Measurements from ENCODE around the gene ACOT7.

Gene ACOT7

DNA sequence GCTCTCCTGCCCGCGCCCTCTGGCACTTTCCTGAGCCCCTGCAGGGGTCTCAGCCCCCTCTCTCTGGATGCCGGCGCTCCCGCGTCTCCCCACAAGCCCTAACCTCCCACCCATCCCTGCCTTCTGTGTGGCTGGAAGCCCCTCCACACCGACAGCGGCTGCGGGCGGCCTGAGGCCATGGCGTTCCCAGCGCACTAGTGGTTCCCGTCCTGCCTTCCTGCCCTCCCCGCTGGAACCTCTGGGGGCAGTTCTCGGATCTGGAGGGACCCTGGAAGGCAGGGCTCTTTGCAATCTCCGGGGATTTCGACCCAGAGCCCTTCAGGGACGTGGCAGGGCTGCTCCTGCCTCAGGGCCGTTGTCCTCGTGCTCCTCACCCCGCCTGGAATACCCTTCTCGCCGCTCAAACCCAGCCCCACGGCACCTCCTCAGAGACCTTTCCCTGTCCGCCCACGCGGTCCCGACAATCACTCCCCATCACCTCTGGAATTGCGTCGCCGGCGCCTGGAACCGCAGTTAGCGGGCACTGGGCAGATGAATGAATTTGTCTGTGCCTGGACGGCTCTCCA, 30.5 kb upstream of the ACOT7 start:
- no peak for DNase-seq (ENCODE audit: low read depth in 1 of 2, low spot score in 1 of 2)

DNA sequence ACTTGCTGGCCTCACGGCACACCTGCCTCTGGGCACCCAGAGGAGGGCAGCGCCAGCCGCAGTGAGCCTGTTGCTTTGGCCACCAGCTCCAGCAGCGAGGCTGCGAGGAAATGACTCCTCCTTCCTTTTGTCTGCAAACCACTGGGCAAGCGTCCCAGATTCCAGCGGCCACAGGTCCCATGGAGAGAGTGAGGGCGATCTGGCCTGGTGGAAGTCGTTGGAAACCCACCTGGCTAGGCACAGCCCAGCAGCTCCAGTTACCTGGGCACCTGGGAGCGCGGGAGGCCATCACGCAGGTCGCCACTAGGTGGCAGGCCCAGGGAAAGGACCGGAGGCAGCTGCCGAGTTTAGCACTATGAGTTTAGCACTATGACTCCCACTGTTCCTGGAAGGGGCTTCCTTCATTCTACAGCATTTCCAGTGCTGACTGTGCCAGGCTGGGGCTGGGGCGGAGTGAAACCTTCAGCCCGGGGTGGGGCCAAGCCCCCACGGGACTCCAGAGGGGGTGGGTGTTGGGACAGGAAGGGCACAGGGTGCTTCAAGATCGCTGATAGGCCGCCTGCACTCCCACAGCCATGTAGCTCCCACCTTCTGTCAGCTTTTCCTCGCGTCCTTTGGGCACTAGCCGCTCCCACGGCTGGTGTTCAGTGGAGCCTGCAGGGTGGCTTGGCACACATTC, 29.9 kb upstream of the ACOT7 start:
- DNase-seq (ENCODE audit: low read depth in 1 of 2, low spot score in 1 of 2) = peak; percentile 52 to 58

- DNase-seq (ENCODE audit: low read depth in 1 of 2, low spot score in 1 of 2) = no peak
These were observed 27.7 kb upstream of the ACOT7 start for GRCh38 chr1:6421266-6421665.

DNA sequence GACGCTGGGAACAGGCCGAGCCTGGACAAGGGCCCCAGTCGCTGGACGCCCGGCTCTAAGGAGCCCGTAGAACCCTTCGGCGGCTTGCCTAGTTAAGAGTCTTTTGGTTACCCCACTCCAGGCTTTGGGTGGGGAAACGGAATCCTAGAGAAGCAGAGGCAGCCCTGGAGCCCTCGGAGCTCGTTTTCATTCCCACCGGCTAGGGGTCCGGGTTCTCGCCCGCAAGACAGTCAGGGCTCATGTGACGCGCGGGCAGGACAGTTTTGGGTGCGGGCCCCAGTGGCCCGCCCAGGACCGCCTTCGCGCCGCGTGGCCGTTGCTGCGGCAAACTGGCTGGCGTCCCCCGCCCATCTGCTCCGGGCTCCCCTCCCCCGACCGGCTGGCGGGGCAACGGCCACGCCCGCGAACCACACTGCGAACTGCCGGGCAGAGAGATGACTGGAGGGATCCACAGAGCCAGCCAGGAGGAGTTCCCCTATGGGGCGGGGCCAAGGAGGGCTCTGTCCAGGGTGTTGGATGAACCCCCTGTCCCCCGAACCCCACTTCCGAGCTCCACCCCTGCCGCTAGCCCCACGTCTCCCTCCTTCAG, 27.0 kb upstream of the ACOT7 start:
- DNase-seq (ENCODE audit: low read depth in 1 of 2, low spot score in 1 of 2) = no peak

DNA sequence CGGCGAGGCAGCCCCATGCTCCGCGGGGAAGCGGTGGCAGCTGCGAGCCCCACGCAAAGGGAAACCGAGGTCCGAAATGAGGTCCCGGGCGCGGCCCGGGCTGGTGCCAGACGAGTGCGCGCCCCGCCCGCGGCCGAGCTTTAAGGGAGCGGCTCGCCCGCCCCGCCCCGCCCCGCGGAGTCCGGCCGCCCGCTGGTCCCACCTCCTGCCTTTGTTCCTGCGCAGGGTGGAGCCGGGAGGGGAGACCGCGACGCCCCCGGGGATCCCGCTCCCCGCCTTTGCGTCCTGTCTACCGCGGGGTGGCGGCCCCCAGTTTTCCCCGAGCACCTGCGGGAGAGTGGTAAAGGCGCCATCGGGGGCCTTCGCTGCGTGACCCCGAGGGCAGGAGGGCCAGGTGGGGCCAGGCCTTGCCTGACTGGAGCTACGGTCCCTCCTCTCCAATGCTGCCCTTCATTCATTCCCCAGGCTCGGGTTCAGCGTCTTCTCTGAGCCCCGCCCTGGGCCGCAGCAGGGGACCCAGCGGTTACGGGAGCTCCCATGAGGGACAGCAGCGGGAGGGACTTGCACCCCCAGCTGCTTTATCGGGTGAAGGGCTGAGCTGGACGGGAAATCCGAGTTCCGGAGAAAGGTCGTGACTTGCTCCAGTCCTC, 26.4 kb upstream of the ACOT7 start, which contains the start of gene HES2:
Gene HES2 (minus strand): TSS at position 116 of the 650 bp plus-strand sequence. CDS start 99 bp downstream, at position 17.
- no peak for DNase-seq (ENCODE audit: low read depth in 1 of 2, low spot score in 1 of 2)

- no peak for DNase-seq (ENCODE audit: low read depth in 1 of 2, low spot score in 1 of 2)
These were observed 25.8 kb upstream of the ACOT7 start for GRCh38 chr1:6419397-6419803.

GRCh38 chr1:6418668-6419396, 25.3 kb upstream of the ACOT7 start:
- DNase-seq (ENCODE audit: low read depth in 1 of 2, low spot score in 1 of 2) = no peak

DNA sequence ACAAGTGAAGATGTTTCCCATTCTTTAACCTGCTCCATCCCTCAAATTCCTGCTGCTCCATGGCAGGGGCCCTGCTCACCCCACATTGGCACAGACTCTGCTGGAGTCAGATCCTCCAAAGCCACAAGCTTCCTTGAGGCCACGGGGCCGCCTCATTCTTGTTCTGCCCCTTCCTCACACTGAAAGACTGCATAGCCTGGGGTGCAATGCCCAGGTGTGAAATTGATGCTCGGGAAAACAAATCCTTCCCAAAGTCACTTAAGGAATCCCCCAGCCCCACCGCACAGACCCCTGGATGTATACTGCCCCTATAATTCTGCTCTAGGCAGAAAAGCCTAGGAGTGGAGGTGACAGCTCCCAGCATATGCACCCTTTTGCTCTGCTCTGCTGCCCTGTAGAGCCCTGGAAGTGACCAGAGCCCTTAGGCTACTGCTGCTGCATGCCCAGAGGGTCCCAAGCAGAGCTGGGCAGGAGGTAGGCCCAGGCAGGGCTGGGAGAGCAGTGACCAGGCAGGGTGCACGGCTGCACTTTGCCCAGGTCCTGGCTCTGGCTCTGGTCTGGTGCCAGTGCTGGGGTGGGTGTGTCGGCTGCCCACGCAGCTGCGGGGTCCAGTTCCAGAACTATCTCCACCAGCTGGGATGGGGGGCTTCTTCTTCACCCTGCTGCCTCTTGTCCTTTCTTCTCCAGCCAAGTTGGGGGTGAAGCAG, 24.5 kb upstream of the ACOT7 start:
- DNase-seq (ENCODE audit: low read depth in 1 of 2, low spot score in 1 of 2) = no peak

- no peak for DNase-seq (ENCODE audit: low read depth in 1 of 2, low spot score in 1 of 2)
These were observed 23.3 kb upstream of the ACOT7 start for GRCh38 chr1:6416906-6417305.

DNA sequence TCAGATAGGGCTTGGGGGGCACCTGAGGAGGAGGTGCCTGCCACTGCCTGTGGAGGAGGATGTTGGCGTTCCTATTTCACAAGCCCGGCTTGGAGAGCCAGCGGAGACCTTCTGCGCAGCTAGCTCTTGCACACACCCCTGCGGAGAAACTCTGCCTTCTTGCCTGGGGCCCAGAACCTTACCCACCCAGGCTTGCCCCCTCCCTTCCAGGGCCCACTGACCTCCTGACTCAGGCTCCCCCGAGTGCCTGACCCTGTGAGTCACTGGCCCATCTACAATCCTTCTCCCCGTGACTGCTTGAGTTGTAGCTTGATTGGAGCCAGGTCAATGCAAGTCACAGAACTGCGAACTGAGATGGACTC, 22.7 kb upstream of the ACOT7 start:
- DNase-seq (ENCODE audit: low read depth in 1 of 2, low spot score in 1 of 2) = no peak

GRCh38 chr1:6414881-6415626, 21.5 kb upstream of the ACOT7 start:
- no peak for DNase-seq (ENCODE audit: low read depth in 1 of 2, low spot score in 1 of 2)

GRCh38 chr1:6414443-6414844, 20.9 kb upstream of the ACOT7 start:
- DNase-seq (ENCODE audit: low read depth in 1 of 2, low spot score in 1 of 2) = peak in 1 of 2 donors; percentile 15

- no peak for DNase-seq (ENCODE audit: low read depth in 1 of 2, low spot score in 1 of 2)
These were observed 19.3 kb upstream of the ACOT7 start for GRCh38 chr1:6412896-6413295.

- DNase-seq (ENCODE audit: low read depth in 1 of 2, low spot score in 1 of 2) = no peak
These were observed 16.8 kb upstream of the ACOT7 start for GRCh38 chr1:6410248-6410893.

DNA sequence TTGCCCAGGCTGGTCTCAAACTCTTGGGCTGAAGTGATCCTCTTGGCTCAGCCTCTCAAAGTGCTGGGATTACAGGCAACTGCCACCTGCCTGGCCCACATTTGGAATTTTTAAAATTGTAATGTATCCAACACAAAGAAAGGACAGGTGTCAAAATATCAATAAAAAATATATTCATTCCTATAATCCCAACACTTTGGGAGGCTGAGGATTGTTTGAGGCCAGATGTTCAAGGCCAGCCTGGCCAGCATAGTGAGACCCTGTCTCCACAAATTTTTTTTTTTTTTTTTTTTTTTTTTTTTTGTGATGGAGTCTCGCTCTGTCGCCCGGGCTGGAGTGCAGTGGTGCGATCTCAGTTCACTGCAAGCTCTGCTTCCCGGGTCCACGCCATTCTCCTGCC, 16.2 kb upstream of the ACOT7 start:
- DNase-seq (ENCODE audit: low read depth in 1 of 2, low spot score in 1 of 2) = no peak

DNA sequence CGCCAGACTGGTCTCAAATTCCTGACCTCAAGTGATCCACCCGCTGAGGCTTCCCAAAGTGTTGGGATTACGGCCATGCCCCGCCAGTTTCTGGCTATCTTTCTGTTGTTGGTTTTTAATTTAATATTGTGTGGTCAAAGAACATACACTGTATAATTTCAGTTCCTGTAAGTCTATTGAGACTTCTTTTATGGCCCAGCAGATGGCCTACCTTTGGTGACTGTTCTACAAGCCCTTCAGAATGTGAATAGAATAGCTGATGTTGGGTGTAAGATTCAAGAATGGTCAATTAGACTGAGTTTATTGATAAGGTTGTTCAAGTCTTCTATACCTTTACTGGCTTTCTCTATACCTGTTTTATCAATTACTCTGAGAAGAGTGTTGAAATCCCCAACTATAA, 15.5 kb upstream of the ACOT7 start:
- DNase-seq (ENCODE audit: low read depth in 1 of 2, low spot score in 1 of 2) = no peak

DNA sequence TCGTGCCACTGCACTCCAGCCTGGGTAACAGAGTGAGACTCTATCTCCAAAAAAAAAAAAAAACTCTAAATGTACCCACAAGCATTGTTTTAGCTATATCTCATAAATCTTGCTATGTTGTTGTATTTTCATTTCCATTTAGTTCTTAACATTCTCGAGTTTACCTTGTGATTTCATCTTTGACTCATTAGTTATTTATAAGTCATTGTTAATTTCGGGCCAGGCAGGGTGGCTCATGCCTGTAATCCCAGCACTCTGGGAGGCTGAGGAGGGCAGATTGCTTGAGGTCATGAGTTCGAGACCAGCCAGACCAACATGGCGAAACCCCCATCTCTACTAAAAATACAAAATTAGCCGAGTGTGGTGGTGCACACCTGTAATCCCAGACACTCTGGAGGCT, 14.5 kb upstream of the ACOT7 start:
- DNase-seq (ENCODE audit: low read depth in 1 of 2, low spot score in 1 of 2) = no peak

DNA sequence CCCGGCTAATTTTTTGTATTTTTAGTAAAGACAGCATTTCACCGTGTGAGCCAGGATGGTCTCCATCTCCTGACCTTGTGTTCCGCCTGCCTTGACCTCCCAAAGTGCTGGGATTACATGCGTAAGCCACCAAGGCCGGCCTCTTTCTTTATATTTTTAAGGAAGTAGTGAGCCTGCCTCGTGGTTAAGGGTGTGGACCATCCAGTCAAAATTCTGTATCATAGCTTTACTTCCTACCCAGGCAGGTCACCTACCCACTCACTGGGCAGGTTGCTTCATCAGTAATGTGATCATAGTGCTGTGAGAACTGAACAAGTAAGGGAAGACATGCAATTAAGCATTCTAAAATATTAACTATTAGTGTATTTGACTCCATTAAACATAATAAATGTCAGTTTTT, 8.1 kb upstream of the ACOT7 start:
- no peak for DNase-seq (ENCODE audit: low read depth in 1 of 2, low spot score in 1 of 2)

GRCh38 chr1:6399294-6399693, 5.7 kb upstream of the ACOT7 start:
- DNase-seq (ENCODE audit: low read depth in 1 of 2, low spot score in 1 of 2) = no peak

Measured in activated T-helper 1 cell treated with anti-CD3 and anti-CD28 coated beads, Interleukin-2, amount 50 U/mL, for 16 hours (primary cell).